ENCODE results near the gene EGFR. TPM values are rescaled to one million over a fixed set of nuclear protein-coding genes. Genes with fewer than 3 reads are reported as not detected.

Gene EGFR
- total RNA-seq, 1 donor from 2014 or later = 12.8 TPM

DNA sequence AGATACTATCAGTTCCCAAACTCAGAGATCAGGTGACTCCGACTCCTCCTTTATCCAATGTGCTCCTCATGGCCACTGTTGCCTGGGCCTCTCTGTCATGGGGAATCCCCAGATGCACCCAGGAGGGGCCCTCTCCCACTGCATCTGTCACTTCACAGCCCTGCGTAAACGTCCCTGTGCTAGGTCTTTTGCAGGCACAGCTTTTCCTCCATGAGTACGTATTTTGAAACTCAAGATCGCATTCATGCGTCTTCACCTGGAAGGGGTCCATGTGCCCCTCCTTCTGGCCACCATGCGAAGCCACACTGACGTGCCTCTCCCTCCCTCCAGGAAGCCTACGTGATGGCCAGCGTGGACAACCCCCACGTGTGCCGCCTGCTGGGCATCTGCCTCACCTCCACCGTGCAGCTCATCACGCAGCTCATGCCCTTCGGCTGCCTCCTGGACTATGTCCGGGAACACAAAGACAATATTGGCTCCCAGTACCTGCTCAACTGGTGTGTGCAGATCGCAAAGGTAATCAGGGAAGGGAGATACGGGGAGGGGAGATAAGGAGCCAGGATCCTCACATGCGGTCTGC is 162.2 kb downstream of the EGFR start:
- H3K27me3 Mint-ChIP-seq (ENCODE audit: unreplicated experiment) = peaks cover 6% of the 10 kb centered on the region
- TF ChIP-seq, protein P1, sequence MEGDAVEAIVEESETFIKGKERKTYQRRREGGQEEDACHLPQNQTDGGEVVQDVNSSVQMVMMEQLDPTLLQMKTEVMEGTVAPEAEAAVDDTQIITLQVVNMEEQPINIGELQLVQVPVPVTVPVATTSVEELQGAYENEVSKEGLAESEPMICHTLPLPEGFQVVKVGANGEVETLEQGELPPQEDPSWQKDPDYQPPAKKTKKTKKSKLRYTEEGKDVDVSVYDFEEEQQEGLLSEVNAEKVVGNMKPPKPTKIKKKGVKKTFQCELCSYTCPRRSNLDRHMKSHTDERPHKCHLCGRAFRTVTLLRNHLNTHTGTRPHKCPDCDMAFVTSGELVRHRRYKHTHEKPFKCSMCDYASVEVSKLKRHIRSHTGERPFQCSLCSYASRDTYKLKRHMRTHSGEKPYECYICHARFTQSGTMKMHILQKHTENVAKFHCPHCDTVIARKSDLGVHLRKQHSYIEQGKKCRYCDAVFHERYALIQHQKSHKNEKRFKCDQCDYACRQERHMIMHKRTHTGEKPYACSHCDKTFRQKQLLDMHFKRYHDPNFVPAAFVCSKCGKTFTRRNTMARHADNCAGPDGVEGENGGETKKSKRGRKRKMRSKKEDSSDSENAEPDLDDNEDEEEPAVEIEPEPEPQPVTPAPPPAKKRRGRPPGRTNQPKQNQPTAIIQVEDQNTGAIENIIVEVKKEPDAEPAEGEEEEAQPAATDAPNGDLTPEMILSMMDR (IDR thresholded peaks at IDR 0.05; ENCODE audit: partially characterized antibody, unreplicated experiment) = no peak
- H3K27ac Mint-ChIP-seq (ENCODE audit: unreplicated experiment) = peak overlapping the region; percentile 25
- H3K36me3 Mint-ChIP-seq (ENCODE audit: unreplicated experiment) = peaks cover 10% of the 10 kb centered on the region
- peaks cover 7% of the 10 kb centered on the region for H3K9me3 Mint-ChIP-seq (ENCODE audit: unreplicated experiment)
- peaks cover 35% of the 10 kb centered on the region for H3K4me1 Mint-ChIP-seq (ENCODE audit: low read depth, unreplicated experiment)
- peak overlapping the region; percentile 30 for H3K4me3 Mint-ChIP-seq (ENCODE audit: unreplicated experiment)
- no peak for DNase-seq

DNA sequence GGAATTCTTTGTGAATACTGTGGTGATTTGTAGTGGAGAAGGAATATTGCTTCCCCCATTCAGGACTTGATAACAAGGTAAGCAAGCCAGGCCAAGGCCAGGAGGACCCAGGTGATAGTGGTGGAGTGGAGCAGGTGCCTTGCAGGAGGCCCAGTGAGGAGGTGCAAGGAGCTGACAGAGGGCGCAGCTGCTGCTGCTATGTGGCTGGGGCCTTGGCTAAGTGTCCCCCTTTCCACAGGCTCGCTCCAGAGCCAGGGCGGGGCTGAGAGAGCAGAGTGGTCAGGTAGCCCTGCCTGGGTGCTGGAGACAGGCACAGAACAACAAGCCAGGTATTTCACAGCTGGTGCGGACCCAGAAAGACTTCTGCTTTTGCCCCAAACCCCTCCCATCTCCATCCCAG is 162.9 kb downstream of the EGFR start:
- Mint-ChIP-seq H3K27ac (ENCODE audit: unreplicated experiment) (no peak overlapping the region), H3K4me1 (ENCODE audit: low read depth, unreplicated experiment) (peaks cover 35% of the 10 kb centered on the region), H3K4me3 (ENCODE audit: unreplicated experiment) (no peak overlapping the region), H3K27me3 (ENCODE audit: unreplicated experiment) (peaks cover 6% of the 10 kb centered on the region), H3K9me3 (ENCODE audit: unreplicated experiment) (peaks cover 11% of the 10 kb centered on the region), H3K36me3 (ENCODE audit: unreplicated experiment) (peaks cover 10% of the 10 kb centered on the region)
- no peak for DNase-seq
- TF ChIP-seq, protein P1 (IDR thresholded peaks at IDR 0.05; ENCODE audit: partially characterized antibody, unreplicated experiment) = no peak

DNA sequence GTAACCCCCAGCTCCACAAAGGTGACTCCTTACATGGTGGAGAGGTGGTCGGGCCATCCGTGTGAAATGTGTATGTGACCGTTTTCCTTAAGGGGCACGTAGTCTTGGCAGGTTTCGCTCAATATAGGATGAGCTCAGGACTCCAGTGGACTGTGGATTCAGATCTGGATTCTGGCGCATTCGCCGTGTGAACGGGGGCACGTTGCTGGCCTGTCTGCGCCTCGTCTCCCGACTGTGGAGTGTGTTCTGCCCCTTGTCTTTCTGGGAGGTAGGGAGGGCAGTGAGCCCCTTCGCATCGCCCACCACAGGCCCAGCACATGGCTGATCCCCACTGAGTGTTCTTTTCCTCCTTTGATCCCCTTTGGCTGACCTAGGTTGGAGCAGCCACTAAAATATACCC is 165.1 kb downstream of the EGFR start:
- Mint-ChIP-seq H3K27ac (ENCODE audit: unreplicated experiment) (no peak overlapping the region), H3K9me3 (ENCODE audit: unreplicated experiment) (peaks cover 12% of the 10 kb centered on the region), H3K4me3 (ENCODE audit: unreplicated experiment) (no peak overlapping the region), H3K27me3 (ENCODE audit: unreplicated experiment) (peaks cover 6% of the 10 kb centered on the region), H3K36me3 (ENCODE audit: unreplicated experiment) (peaks cover 10% of the 10 kb centered on the region), H3K4me1 (ENCODE audit: low read depth, unreplicated experiment) (peaks cover 24% of the 10 kb centered on the region)
- DNase-seq = no peak
- TF ChIP-seq, protein P1 (IDR thresholded peaks at IDR 0.05; ENCODE audit: partially characterized antibody, unreplicated experiment) = no peak

DNA sequence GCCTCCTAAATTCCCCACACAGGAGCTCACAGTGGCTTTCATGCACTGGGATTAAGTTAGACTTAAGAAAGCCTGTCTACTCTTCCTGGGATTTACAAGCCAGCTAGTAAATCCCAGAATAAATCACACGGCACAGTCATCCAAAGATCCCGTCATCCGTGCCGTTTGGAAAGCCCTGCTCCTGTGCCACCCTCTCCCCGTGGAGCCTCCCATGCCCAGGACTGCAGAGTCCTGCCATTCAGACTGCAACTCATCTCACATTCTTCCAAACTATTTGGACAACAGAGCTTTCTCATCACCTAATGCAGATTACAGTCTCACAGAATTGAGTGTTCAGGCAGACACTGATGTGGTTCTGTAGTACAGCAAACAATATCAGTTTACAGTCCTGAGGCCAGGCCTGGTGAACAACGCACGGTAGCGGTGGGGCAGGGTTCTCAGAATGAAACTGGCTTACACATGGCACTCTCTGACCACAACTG is 166.5 kb downstream of the EGFR start:
- DNase-seq = no peak
- Mint-ChIP-seq H3K9me3 (ENCODE audit: unreplicated experiment) (peaks cover 12% of the 10 kb centered on the region), H3K27me3 (ENCODE audit: unreplicated experiment) (peaks cover 6% of the 10 kb centered on the region), H3K36me3 (ENCODE audit: unreplicated experiment) (peaks cover 10% of the 10 kb centered on the region), H3K4me1 (ENCODE audit: low read depth, unreplicated experiment) (peaks cover 25% of the 10 kb centered on the region), H3K4me3 (ENCODE audit: unreplicated experiment) (no peak overlapping the region), H3K27ac (ENCODE audit: unreplicated experiment) (peak overlapping the region; percentile 4)
- TF ChIP-seq, protein P1 (IDR thresholded peaks at IDR 0.05; ENCODE audit: partially characterized antibody, unreplicated experiment) = no peak

DNA sequence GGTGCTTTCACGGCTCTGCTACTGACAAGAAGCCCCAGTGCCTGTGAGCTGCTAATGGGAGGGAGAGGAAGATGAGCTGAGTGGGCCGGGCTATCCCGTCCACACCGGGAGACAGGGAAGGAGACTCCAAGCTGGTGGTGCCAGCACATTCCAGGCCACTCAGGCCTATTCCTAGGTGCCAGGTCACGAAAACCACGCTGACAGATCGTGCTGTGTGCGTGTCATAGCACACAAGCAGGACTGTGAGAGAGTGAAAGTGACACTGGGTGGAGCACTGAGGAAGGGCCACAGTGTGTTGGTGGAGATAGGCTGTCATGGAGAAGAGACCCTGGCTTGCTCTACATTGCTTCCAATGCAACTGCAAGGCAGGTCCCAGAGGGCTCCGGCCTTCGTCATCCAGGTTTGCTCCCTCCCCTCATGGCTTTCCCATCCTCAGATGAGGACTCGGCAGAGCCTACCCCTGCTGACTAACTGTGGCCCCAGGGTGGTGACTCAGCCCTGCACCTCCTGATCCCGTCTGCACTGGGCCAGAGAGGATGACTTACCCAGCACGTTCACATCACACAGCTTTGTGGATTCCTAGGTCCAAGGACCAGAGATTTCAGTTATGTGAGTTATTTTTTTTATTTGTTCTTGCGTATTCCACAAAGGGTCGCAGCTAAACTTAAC is 167.3 kb downstream of the EGFR start:
- Mint-ChIP-seq H3K4me3 (ENCODE audit: unreplicated experiment) (no peak overlapping the region), H3K9me3 (ENCODE audit: unreplicated experiment) (peaks cover 12% of the 10 kb centered on the region), H3K4me1 (ENCODE audit: low read depth, unreplicated experiment) (peaks cover 26% of the 10 kb centered on the region), H3K36me3 (ENCODE audit: unreplicated experiment) (peaks cover 10% of the 10 kb centered on the region), H3K27ac (ENCODE audit: unreplicated experiment) (peak overlapping the region; percentile 72), H3K27me3 (ENCODE audit: unreplicated experiment) (peaks cover 6% of the 10 kb centered on the region)
- TF ChIP-seq, protein P1 (IDR thresholded peaks at IDR 0.05; ENCODE audit: partially characterized antibody, unreplicated experiment) = no peak
- no peak for DNase-seq
